NCI-H2171 (cell line): ENCODE data around the gene BRWD1.
"Not testable (repeated sequence)": the region's sequence is repeated elsewhere in the genome, so short reads cannot be mapped to it uniquely, and the experiment has no call there.

Source experiments
- DNase-seq: peaks from one replicate; lab custom pipeline; 2025; lab: John Stamatoyannopoulos, UW

The BRWD1 gene

DNA sequence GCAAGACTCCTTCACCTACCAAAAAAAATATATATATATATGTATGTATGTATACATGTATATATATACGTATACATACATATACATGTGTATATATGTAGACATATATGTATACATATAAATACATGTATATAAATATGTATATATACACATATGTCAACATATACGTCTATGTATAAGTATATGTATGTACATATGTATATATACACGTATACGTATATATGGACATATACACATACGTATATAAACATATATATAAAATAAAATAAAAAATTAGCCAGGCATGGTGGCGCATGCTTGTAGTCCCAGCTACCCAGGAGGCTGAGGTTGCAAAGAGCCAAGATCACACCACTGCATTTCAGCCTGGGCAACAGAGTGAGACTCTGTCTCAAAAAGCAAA is 31.6 kb downstream of the BRWD1 start:
- DNase-seq: no peak

DNA sequence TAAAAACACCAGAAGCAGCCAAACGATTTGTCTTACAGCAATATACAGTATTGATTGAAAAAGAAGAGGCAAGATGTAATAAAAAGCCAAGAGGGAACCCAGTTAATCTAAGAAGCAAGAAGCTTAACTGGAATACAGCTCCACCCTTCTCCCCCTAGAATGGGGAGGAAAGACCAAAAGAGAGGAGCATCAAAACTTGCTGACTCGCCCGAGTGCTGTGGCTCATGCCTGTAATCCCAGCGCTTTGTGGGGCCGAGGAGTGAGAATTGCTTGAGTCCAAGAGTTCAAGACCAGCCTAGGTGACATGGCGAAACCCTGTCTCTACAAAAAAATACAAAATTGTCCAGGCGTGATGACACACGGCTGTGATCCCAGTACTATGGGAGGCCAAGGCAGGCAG is 32.2 kb downstream of the BRWD1 start:
- no peak for DNase-seq

DNA sequence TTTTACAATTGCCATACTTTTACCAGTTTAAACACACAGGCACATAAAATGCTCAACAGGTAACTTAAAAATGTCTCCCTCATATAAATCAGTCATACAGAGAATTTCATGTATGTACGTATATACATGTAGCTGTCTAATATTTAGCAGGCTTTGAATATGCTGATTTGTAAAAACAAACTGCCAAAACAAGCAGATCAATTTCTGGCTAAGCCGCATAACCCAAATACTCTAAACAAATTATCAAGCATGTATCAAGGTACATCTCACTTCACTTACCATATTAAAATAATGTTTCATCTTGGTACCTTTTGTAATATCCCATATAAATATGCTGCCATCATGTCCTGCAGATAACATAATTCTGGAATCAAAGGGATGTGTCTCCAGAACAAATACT is 43.8 kb downstream of the BRWD1 start:
- DNase-seq: no peak

DNA sequence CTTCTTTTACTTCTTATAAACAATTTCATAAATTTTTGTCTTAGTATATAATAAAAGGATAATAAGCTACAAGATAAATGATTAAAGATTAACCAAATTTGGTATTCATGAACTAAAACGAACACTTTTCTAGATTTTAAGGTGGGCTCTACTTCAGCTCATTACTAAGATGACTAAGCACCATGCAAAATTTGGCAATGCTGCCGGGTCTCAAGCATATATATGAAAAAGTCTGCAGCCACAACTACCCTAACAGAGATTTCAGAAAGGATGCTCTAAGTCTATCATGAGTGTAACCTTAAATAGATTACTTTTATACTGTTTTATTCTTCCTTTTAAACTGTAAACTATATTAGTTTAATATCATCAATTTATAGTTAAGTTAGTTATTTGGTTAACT is 47.8 kb downstream of the BRWD1 start:
- DNase-seq: no peak

DNA sequence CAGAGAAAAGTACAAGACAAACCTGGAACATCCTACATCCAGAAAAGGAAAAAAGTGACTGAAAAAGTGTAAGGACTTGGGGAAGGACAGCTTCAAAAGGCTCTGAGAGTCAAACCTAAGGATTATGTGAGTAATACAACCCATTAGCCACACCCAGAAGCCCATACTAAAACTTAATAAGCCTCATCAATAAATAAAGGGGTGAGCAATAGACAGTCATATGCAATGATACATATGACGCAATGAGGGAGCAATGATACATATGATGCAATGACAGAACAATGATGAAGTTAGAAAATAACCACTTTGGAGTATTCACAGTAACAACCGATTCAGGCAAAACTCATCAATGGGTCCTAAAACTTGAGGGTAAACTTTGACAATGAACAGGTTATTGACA is 50.1 kb downstream of the BRWD1 start:
- DNase-seq: no peak

DNA sequence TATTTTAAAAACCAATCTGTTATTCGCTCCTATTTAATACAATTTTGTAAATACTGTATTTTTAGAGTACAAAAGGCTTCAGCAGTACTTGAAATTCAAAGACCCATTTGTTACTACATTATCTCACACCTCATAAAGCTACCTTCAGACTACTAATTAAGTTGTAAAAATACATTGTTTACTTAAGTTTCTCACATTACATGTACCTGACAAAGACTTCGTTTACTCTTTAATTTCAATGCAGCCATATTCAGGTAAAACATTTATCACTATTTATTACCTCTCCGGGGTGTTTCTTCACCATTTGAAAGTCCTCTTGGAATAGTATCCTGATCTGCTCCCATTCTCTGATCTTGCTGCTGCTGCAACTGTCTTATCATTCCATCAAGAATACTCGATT is 55.2 kb downstream of the BRWD1 start:
- no peak for DNase-seq

DNA sequence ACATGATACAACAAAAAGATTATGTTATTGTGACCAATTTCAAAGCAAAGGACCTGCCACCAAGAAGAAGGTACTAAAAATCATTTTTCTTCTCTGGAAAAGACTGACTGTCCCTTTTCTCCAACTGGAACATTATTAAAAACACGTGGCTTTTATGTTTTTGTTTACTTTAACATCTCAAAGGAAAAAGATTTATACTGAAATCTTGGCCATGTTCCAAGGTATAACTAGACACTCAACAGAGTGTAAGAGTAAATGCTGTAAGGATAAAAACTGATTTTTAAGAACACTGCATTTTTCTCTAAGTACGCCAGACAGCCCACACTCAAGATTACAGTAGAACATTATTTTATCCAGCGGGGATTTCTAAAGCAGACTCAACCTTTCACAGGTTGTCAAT is 62.1 kb downstream of the BRWD1 start:
- DNase-seq: no peak

DNA sequence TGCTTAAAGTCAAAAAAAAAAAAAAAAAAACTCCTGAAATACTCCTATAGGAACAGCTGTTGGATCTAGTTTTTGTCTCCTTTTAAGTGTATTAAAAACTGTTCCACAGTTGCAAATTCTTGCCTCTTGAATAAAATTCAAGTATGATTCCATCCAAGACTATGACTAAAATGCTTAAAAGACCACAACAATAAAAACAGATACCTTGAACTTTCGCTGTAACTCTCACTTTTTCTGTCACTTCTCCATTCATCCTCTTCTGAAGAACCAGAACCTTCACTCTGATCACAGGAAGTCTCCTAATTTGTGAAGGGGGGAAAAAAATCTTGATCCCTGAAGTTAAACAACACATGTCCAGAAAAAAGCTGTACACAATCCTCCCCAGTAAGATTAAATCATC is 75.2 kb downstream of the BRWD1 start:
- no peak for DNase-seq

DNA sequence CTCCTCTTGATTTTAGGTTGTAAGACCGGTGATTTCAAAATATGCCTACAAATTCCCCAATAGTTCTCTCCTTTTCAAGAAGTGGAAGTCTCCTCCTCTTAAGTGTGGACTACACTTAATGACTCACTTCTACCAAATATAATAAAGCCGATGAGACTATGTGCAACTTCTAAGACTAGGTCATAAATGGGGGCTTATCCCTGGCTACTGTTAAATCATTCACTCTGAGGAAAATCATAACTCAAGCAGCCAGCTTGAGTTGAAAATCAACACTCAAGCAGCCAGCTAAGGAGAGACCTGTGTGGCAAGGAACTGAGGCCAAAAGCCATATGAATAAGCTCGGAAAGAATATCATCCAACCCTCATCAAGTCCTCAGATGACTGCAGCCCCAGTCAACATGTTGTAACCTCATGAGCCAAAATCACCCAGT is 80.6 kb downstream of the BRWD1 start:
- DNase-seq: no peak

DNA sequence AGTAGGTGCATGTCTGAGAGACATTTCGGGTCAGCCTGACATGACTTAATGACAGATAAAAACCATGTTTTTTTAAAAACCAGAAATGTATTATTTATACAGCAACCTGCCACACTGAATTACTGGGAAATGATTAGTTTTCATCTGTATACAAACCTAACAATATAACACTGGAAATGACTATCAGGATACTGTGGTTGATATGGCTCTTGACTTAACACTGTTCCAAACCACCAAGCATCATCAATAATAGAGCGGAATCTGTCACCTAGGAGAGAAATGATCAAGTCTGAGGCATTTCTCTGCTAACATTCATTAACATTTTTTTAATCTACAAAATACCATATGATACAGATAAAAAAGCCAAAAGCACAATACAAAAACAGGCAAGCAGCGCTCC is 88.5 kb downstream of the BRWD1 start:
- DNase-seq: no peak

DNA sequence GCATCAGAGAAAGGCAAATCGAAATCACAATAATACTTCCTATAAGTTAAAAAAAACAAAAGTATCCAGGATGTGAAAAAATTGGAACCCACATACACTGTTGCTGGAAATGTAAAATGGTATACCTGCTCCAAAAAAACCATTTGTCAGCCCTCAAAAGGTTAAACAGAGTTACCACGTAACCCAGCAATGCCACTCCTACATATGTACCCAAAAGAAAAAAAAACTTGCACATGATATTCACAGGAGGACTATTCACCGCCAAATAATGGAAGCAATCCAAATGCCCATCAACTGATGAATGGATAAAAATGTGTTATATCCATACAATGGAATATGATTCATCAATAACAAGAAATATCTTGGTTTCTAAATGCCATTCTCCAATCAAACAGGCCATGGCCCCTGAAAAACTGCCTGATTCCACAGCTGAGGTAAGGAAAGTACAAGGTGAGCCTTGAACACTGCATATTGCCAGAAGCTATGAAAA is 91.4 kb downstream of the BRWD1 start:
- no peak for DNase-seq

DNA sequence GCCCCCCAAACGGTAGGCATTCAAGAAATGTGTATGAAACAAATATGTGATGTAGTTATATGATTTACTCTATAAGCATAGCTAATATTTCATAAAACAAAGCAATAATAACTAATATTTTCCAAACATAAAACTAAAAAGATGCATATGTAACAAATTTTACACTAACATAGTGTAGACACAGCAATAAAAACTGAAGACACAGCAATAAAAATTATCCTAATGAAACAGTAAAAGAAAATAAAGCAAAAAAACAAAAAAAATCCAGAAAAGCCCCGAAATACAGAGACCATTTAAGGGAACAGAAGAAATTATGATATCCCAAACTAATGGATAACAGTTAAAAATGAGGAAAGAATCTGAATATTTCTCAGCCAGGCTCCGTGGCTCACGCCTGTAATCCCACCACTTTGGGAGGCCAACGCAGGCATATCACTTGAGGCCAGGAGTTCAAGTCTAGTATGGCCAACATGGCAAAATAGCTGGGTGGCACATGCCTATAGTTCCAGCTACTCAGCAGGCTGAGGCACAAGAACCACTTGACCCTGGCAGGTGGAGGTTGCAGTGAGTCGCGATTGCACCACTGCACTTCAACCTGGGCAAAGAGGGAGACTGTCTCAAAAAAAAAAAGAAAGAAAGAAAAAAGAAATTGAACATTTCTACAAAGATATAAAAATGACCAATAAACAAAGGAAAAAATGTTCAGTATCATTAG is 92.0 kb downstream of the BRWD1 start:
- no peak for DNase-seq

DNA sequence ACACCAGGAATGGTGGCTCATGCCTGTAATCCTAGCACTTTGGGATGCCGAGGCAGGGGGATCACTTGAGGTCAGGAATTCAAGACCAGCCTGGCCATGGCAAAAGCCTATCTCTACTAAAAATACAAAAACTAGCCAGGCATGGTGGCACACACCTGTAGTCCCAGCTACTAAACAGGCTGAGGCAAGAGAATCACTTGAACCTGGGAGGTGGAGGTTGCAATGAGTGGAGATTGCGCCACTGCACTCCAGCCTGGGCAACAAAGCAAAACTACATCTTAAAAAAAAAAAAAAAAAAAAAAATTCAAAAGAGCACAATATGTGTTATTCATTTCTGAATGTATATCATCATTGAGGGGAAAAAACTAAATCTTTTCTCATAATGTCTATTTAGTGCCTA is 92.6 kb downstream of the BRWD1 start:
- DNase-seq: not testable (repeated sequence)

DNA sequence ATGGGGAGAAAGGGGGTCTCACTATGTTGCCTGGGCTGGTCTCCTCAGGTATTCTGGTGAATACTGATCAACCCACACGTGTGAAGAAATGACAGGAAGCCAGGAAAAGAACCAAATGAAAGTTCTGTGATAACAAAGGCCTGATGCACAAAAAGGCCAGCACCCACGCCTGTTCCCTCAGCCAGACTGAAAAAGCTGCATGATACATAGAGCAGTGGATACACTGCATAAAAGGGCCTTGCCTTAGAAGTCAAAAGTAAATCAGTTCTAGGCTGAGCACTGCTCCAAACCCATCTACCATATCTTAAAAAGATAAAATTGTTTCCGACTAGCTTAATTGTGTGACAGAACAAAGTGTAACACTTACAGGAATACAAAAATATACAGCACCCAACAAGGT is 93.3 kb downstream of the BRWD1 start:
- no peak for DNase-seq

DNA sequence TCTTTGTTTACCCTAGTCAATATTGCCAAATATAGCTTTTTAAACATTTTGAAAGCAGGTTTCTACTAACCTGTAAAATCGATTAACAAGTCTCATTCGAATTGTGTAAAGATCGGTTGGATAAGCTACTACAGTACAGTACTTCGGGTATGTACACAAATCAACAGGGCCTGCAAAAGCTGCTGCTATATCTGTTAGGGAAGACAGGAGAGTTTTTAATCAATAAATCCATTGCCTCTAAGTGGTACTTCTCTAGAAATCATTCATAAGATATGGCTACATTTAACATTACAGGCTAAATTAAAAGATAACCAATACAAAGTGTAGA is 95.4 kb downstream of the BRWD1 start:
- DNase-seq: no peak

DNA sequence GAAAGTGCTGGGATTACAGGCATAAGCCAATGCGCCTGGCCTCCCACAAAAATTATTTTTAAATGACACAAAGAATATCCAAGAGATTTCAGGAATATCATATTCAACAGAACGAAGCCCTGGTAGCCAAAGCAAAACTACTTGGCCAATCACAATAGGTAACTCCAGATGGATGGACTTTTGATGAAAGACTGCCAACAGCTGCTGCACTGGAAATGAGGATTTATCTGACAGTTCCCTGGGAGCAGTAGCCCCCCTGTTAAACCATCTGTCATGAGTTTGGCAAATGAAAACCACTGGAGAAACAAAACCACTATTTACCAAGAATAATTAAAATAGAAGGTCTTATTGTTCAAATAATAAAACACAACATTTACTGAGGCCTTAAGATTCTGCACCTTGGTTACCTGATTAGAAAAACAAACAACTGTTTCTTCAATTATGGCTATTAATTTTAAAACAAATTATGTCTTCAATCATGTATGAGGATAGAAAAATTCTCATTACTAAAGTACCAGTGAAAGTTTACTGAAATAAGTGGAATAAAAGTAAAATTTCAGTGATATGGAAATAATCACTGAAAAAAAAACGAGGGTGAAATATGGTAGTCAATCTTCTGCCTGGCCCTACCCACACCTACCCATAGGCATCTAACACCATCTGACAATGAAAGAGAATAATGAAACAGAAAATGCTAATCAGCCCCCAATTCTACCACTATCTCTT is 95.9 kb downstream of the BRWD1 start:
- DNase-seq: peak; percentile 70

DNA sequence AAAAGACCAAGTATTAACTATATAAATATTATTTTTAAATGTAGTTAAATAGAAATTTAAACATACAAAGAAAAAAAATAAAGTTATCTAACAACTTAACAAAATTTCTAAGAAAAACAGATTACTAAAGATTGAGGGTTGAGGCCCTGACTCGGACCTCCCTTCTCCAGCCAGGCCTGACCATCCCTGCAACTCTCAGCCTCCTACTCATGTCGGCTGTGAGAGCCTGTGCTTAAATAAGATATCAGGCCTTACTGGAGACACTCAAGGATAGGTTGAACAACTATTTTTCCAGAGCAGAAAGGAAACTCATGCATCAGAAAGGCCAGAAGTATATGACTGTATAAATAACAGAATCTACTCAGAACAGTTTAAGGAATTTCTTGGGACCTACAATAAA is 97.1 kb downstream of the BRWD1 start:
- DNase-seq: no peak

DNA sequence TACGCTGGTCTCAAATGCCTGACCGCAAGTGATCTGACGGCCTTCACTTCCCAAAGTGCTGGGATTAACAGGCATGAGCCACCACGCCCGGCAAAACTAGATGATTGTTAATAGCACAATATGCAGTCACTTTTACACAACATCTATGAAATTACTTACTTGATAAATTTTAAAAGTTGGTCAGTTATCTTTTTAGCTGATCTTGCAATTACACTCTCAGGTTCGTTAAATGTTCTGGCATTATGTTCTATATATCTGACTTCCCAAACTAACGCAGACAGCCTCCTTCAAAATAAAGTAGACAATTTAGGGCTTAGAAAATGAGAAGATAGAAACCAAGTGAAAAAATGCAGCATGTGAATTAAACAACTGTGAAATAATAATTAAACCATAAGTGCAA is 98.4 kb downstream of the BRWD1 start:
- DNase-seq: no peak

DNA sequence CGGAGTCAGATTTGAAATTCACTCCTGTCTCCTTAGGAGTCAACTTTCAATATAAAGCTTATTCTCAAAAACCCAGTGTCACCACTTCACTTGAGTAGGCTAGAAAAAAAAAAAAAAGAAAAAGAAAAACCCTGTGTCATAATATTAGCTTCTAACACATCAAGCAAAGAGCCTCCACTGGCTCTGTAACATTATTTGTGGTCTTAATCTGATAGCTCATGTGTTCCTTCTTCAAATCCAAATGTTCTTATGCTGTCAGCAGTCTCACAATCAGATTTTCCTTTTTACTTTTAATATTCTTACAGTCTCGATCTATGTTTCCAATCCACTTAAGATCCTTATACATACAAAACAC is 104.1 kb downstream of the BRWD1 start:
- no peak for DNase-seq

DNA sequence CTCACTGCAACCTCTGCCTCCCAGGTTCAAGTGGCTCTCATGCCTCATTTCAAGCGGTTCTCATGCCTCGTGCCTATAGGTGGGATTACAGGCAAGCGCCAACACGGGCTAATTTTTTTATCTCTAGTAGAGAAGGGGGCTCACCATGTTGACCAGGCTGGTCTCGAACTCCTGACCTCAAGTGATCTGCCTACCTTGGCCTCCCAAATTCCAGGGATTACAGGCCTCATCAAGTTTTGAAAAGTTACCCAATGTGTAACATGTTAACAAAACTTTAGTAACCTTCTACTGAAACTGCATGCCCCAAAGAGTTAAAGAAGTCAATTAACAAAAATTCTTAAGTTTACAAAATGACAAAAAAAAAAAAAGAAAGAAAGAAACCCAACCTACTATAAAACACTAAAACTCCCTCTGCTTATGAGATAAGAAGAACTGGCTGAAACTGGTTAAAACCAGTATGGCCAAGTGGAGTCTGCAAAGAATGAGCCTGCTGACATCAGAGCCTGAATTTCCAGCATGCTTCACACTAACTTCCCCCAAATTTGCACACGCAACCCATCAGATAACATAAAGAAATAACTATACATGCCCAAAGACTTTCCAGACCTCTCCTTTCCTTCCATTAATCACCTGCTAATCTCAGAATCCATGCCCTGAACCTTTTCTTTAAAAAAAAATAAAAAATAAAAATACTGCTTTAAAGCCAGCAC is 104.7 kb downstream of the BRWD1 start:
- DNase-seq: no peak

DNA sequence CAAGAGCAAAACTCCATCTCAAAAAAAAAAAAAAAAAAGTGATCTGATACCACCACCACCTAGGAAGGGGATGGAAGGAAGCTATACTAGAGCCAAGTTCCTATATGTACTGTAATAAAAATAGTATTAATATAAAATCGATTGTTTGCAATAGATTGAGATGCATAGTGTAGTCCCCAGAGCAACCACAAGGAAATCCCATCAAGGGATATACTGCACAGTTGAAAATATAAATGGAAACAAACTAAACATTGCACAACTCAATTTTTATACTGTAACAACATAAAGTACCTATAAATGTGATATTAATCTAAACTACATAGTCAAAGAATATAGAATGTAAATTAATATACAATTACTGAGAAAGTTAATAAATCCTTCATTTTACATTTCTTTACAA is 109.3 kb downstream of the BRWD1 start:
- no peak for DNase-seq

DNA sequence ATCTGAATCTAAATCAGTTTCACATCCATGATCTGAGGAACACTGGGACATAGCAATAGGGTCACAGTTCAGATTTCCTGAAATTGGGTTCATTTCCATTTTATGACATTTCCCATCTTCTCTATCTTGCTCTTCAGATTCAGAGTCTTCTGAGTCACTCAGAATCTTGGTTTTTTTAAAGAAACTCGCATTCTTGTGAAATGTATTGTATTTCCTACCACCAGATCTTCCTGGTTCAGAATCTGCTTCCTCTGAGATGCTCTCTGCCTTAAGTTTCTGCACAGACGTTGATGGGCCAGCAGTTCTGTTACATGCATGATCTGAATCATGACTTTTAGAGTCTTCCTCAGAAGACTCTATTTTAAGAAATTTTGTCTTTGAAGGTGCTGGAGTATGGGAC is 114.6 kb downstream of the BRWD1 start:
- DNase-seq: no peak

DNA sequence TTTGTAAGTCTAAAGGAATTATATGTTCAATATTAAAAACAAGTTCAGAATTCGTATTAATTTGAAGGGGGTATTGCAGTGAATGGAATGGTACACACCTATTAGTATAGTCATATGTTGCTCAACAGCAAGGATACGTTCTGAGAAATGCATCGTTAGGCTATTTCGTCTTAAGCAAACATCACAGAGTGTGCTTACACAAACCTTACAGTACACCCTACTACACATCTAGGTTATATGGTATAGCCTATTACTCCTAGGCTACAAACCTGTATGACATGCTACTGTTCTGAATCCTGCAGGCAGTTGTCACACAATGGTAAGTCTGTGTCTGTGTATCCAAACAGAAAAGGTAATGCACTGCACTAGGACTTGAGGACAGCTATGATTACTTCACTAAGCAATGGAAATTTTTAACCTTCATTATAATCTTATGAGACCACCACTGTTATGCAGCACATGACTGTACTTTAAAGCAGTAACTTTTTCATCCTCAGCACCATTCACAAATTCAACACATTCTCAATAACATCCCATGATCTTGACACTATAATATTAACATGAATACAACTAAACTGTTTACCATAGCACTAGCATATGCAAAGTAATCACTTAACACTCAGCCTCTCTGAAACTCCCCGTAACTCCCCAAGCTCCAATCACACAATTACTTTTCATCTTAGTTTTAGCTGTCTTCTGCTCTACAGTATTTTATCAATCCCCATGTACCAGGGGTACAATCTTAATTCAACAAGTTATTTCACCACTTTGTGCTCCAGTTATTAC is 115.8 kb downstream of the BRWD1 start:
- DNase-seq: no peak
